Endothelial cell of umbilical vein (primary cell): Measurements from ENCODE around the gene EIF5A2.

Experiments
- CTCF ChIP-seq, 2 donors: IDR thresholded peaks; 1 replicate in 1 of 2; 2 replicates in 1 of 2; pipeline ENCODE4 v1.5.1; 2011; ENCODE audit warnings: low read length in 2 of 2, mild to moderate bottlenecking in 2 of 2, moderate library complexity in 2 of 2, control low read depth in 1 of 2, inconsistent platforms in 1 of 2, low read depth in 1 of 2; ENCODE audit not compliant: insufficient read depth in 1 of 2; ENCODE audit errors: extremely low read depth in 1 of 2
- EZH2 ChIP-seq: IDR thresholded peaks from 2 replicates; pipeline ENCODE4 v1.6.1; 2012; ENCODE audit warnings: borderline replicate concordance, low read depth, mild to moderate bottlenecking, moderate library complexity, low read length, inconsistent platforms; ENCODE audit not compliant: severe bottlenecking
- GATA2 ChIP-seq: IDR thresholded peaks from 2 replicates; pipeline ENCODE4 v1.7.0; 2011; ENCODE audit warnings: low read depth, mild to moderate bottlenecking, moderate library complexity, mixed read lengths, low read length; ENCODE audit not compliant: insufficient read length, insufficient read depth
- JUN ChIP-seq: IDR thresholded peaks from 2 replicates; pipeline ENCODE4 v1.6.1; 2011; ENCODE audit warnings: borderline replicate concordance, low read depth; ENCODE audit not compliant: insufficient read length, insufficient read depth
- POLR2AphosphoS5 ChIP-seq: IDR thresholded peaks from 2 replicates; pipeline ENCODE4 v1.6.1; 2012; ENCODE audit warnings: low read depth, mild to moderate bottlenecking, control low read depth, low read length, moderate library complexity; ENCODE audit not compliant: insufficient read depth
- TF ChIP-seq, protein P1 (sequence below): IDR thresholded peaks from 2 replicates; pipeline ENCODE4 v1.6.1; 2011; ENCODE audit not compliant: insufficient read depth, insufficient read length

DNA sequence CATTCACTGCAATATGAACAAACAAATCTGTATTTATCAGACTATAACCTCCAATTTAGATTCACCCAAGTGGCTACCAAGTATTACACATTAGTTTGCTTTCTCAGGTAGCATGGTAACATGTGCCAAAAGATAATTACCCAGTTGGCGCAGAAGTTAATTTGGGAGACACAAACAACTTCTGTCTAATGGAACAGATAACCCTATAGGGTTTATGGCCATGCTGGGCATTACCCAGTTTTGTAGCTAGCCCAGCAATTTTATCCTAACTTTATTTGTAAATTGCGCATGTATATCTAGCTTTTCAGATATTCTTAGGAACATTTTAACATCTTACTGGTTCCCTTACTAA is 39.2 kb downstream of the EIF5A2 start:
- TF ChIP-seq CTCF (IDR thresholded peaks at IDR 0.05; ENCODE audit: extremely low read depth in 1 of 2, insufficient read depth in 1 of 2, low read depth in 1 of 2, low read length in 2 of 2) (no peak), POLR2AphosphoS5 (no peak), EZH2 (no peak), JUN (no peak), GATA2 (no peak)
- TF ChIP-seq, protein P1, sequence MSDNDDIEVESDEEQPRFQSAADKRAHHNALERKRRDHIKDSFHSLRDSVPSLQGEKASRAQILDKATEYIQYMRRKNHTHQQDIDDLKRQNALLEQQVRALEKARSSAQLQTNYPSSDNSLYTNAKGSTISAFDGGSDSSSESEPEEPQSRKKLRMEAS: no peak
